ENCODE results near the gene SF3B2. TPM values are rescaled to one million over a fixed set of nuclear protein-coding genes. Genes with fewer than 3 reads are reported as not detected.

SF3B2 gene
- total and polyA plus RNA-seq, 2 donors (not counting 3 experiments of a cell fraction or from before 2014, with no cell fraction given) = 99.4 to 196 TPM

DNA sequence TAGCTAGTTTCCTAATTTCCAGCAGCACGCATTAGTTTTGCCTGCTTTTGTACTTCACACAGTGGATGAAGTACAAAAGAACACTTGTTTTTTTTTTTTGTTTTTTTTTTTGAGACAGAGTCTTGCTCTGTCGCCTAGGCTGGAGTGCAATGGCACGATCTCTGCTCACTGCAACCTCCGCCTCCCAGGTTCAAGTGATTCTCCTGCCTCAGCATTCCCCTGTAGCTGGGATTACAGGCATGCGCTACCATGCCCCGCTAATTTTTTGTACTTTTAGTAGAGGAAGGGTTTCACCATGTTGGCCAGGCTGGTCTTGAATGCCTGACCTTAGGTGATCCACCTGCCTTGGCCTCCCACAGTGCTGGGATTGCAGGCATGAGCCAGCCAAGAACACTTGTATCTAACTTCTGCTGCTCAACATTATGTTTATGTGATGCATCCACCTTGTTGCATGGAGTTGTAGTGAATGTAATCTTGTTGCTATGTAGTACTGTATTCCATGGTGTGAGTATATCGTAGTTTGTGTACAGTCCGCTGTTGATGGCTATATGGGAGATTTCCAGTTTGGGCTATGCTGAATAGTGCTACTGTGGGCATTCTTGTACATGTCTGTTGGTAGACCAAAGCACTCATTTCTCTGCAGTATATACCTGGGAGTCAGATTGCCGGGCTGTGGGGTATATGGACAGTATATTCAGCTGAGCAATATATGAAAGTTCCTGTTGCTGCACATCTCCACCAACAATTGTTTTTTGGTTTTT, 35.2 kb downstream of the SF3B2 start:
- FAIRE-seq = no peak

More for the DNA sequence above, 35.2 kb downstream of the SF3B2 start:
- H3K9me3 ChIP-seq (replicated peaks; ENCODE audit: control insufficient read depth, insufficient read depth, low read length) = no peaks in the 10 kb centered on the region
- dilution Hi-C loops (cut with MboI; ENCODE audit: extremely low pct_ligation_motif_present, low sequenced_read_pairs) = no loop called here
- H3K4me3 ChIP-seq (replicated peaks in 1 of 3; ENCODE audit: insufficient read depth in 1 of 3, low read depth in 1 of 3, low read length in 3 of 3) = no peak overlapping the region
- peaks cover 3% of the 10 kb centered on the region for H4K20me1 ChIP-seq (replicated peaks; ENCODE audit: control insufficient read depth, extremely low read depth, insufficient read depth, low read length)
- H3K4me2 ChIP-seq (ENCODE audit: insufficient read depth, low read length) = no peak overlapping the region
- H3K27ac ChIP-seq (ENCODE audit: insufficient read depth, low read depth, low read length) = no peak overlapping the region
- DNase-seq (ENCODE audit: low read depth, low spot score) = no peak
- H3K9ac ChIP-seq (replicated peaks; ENCODE audit: extremely low read depth, insufficient read depth, low read length) = no peak overlapping the region
- intact Hi-C loops (cut with micrococcal nuclease) = no loop called here
- H3K79me2 ChIP-seq (ENCODE audit: control insufficient read depth, insufficient read depth, low read length) = peaks cover 37% of the 10 kb centered on the region
- H3K36me3 ChIP-seq (ENCODE audit: control insufficient read depth in 2 of 2, extremely low read depth in 1 of 2, insufficient read depth in 2 of 2, low read length in 2 of 2) = no peaks in the 10 kb centered on the region
- no peak overlapping the region for H2AFZ ChIP-seq (ENCODE audit: low read depth, low read length)
- no TSS peak for BruUV-seq (replicated peaks)
- ChIA-PET POLR2A (no interaction called here), CTCF (no interaction called here)
- H3K27me3 ChIP-seq (ENCODE audit: control insufficient read depth in 2 of 2, insufficient read depth in 2 of 2, low read length in 2 of 2) = no peaks in the 10 kb centered on the region
- TF ChIP-seq JUN (IDR thresholded peaks at IDR 0.05; ENCODE audit: borderline replicate concordance, insufficient read depth, insufficient read length, low read depth) = no peak
- no peak for TF ChIP-seq MYC (IDR thresholded peaks at IDR 0.05; ENCODE audit: low read depth, low read length)
- TF ChIP-seq, protein P1, sequence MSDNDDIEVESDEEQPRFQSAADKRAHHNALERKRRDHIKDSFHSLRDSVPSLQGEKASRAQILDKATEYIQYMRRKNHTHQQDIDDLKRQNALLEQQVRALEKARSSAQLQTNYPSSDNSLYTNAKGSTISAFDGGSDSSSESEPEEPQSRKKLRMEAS (IDR thresholded peaks at IDR 0.05; ENCODE audit: insufficient read depth, insufficient read length) = no peak
- no peak for TF ChIP-seq GATA2 (IDR thresholded peaks at IDR 0.05; ENCODE audit: insufficient read depth, insufficient read length, low read depth, low read length)
- TF ChIP-seq, protein P2, sequence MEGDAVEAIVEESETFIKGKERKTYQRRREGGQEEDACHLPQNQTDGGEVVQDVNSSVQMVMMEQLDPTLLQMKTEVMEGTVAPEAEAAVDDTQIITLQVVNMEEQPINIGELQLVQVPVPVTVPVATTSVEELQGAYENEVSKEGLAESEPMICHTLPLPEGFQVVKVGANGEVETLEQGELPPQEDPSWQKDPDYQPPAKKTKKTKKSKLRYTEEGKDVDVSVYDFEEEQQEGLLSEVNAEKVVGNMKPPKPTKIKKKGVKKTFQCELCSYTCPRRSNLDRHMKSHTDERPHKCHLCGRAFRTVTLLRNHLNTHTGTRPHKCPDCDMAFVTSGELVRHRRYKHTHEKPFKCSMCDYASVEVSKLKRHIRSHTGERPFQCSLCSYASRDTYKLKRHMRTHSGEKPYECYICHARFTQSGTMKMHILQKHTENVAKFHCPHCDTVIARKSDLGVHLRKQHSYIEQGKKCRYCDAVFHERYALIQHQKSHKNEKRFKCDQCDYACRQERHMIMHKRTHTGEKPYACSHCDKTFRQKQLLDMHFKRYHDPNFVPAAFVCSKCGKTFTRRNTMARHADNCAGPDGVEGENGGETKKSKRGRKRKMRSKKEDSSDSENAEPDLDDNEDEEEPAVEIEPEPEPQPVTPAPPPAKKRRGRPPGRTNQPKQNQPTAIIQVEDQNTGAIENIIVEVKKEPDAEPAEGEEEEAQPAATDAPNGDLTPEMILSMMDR (IDR thresholded peaks at IDR 0.05; ENCODE audit: extremely low read depth in 1 of 2, insufficient read depth in 1 of 2, low read depth in 1 of 2, low read length in 2 of 2) = no peak
- no peak for TF ChIP-seq POLR2AphosphoS5 (IDR thresholded peaks at IDR 0.05; ENCODE audit: insufficient read depth, low read depth, low read length)
- TF ChIP-seq EZH2 (IDR thresholded peaks at IDR 0.05; ENCODE audit: borderline replicate concordance, low read depth, low read length, severe bottlenecking) = no peak
- no peak for TF ChIP-seq POLR2A (IDR thresholded peaks at IDR 0.05; ENCODE audit: low read depth, low read length)
- no peak for TF ChIP-seq FOS (IDR thresholded peaks at IDR 0.05; ENCODE audit: borderline replicate concordance, insufficient read depth, low read length)
- H3K9me1 ChIP-seq (replicated peaks; ENCODE audit: control insufficient read depth, extremely low read depth, insufficient read depth, low read length) = no peaks in the 10 kb centered on the region
- H3K4me1 ChIP-seq (ENCODE audit: control insufficient read depth, extremely low read depth, insufficient read depth, low read length) = peaks cover 18% of the 10 kb centered on the region

Data from endothelial cell of umbilical vein (primary cell).